Panc1 (cell line): ENCODE measurements around the gene XXYLT1.

Source experiments
- CTCF ChIP-seq: fragments of 450-650 bp; IDR thresholded peaks from 2 replicates; pipeline ENCODE4 v1.5.1; 2017; ENCODE audit warnings: mild to moderate bottlenecking
- POLR2AphosphoS5 ChIP-seq: IDR thresholded peaks from 2 replicates; pipeline ENCODE4 v1.6.1; 2012; ENCODE audit warnings: mild to moderate bottlenecking, low read depth, low read length, moderate library complexity
- REST ChIP-seq, 2 experiments: IDR thresholded peaks; 2 replicates each; pipeline ENCODE4 v1.6.1; 2011 to 2012; ENCODE audit warnings: low read depth in 2 of 2, control low read depth in 1 of 2, low read length in 1 of 2, mild to moderate bottlenecking in 1 of 2, moderate library complexity in 1 of 2; ENCODE audit not compliant: insufficient read depth in 1 of 2
- TCF7L2 ChIP-seq: IDR thresholded peaks from 2 replicates; pipeline ENCODE4 v1.6.1; 2011; ENCODE audit warnings: mild to moderate bottlenecking, low read depth, low read length, inconsistent platforms

GRCh38 chr3:195048059-195048905 is 222.7 kb downstream of the XXYLT1 start:
- no peak for TF ChIP-seq CTCF
- no peak for TF ChIP-seq POLR2AphosphoS5
- no peak for TF ChIP-seq TCF7L2
- TF ChIP-seq REST (IDR thresholded peaks at IDR 0.05; ENCODE audit: insufficient read depth in 1 of 2, low read depth in 2 of 2, low read length in 1 of 2) = no peak
